HG02981 (cell line): ENCODE data around the gene NAE1.

Experiments
- ATAC-seq: cut with Tn5 transposase; IDR thresholded peaks from one replicate; pipeline ENCODE4 v1.9.1; 2021; ENCODE audit warnings: mild to moderate bottlenecking, moderate library complexity; ENCODE audit not compliant: unreplicated experiment

Gene NAE1

GRCh38 chr16:66850115-66850815 lies 19.5 kb upstream of the NAE1 start:
- no peak for ATAC-seq

GRCh38 chr16:66849549-66849948 lies 18.8 kb upstream of the NAE1 start:
- ATAC-seq: no peak

DNA sequence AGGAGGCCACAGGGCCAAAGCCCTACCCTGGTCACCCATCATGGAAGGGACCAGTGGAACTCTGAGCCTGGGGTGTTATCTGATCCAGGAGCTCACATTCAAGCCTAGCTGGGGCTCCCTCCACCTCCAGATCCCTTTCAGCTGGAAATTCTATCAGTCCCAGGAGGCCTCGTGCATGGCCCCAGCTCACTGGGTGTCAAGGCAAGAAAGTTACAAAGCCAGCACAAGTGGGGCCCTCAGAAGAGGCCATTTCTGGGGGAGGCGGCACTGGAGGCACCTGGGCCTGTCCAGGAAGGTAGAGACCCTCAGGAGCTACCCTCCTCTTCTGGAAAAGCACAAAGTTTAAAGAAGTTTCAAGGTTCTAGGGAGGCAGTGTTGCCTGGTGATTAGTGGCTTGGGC lies 18.2 kb upstream of the NAE1 start:
- no peak for ATAC-seq

DNA sequence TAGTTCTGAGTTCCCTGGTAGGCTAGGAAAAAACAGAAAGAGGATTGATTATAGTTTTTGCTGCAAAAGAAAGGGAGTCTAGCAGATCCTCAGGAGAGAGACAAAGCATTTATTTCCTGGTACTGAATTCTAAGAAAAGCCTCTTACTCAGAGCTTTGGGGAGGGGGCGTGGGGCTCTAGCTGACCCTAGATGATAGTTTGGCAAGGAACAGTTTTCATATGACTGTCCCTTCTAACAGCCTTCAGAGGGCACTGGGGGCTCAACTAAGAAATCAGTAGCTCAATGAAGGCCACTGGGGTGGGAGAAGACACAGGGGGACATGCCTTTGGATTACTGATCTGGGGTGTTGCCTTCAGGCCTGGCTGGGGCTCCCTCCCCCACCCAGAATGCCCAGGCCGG lies 17.4 kb upstream of the NAE1 start:
- ATAC-seq: no peak

DNA sequence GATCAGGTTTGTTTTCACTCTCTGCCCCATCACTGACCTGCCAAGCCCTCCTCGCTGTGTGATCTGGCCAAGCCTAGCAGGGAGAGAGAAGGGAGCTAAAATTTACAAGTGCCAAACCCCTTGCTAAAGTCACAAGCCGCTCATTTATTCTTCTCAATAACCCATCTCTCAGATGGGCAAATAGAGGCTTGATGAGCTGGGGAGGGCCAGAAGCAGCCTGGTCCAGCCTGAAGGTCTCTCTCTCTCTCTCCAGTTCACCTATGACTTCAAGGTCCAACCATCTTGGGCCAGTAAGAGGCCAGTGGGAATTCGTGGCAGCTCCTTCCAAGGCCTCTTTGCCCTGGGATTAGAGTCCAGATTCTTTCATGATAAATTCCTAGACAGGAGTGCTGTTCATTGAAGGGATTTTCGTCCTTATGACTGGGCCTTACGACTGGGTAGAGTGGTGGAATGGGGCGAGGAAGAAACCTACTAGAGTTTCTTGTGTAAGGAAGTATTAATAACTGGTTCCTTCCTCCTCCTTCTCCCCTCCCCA lies 16.8 kb upstream of the NAE1 start:
- no peak for ATAC-seq

DNA sequence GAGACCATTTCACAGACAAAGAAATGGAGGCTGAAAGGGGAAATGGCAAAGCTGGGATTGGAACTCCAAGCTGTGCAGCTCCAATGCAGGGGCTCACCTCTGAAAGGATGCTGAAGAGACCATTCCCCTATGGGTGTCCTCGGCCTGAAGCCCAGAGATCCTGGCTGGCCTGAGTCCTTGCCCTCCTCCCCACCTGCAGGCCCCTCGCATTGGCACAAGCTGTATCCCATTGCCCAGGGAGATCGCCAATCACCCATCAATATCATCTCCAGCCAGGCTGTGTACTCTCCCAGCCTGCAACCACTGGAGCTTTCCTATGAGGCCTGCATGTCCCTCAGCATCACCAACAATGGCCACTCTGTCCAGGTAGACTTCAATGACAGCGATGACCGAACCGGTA lies 16.1 kb upstream of the NAE1 start:
- ATAC-seq: no peak

DNA sequence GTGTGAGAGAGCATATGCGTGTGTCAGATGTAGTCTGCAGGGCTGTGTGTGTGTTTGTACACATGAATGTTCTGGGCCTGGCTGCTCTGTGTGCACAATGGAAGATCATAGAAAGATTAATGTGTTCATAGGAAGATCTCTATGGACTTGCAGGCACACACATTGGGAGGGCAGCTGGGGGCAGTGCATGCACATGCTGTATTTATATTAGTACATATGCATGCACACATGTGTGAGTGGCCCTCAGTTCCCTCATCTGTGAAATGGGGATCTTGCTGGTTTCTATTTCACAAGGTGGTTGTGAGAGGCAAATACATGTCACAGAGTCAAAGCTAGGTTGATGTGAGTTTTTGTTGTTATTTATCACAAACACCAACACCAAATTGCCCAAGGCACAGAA lies 15.5 kb upstream of the NAE1 start:
- ATAC-seq: no peak

GRCh38 chr16:66845791-66846221 lies 15.0 kb upstream of the NAE1 start:
- ATAC-seq: no peak

GRCh38 chr16:66845080-66845410 lies 14.3 kb upstream of the NAE1 start:
- ATAC-seq: no peak

GRCh38 chr16:66844342-66845079 lies 13.7 kb upstream of the NAE1 start, which contains the start of gene CA7:
Gene CA7 (plus strand): TSS chr16:66844414. CDS start chr16:66844488, 74 bp downstream.
- no peak for ATAC-seq

GRCh38 chr16:66844009-66844341 lies 13.2 kb upstream of the NAE1 start:
- ATAC-seq: no peak

GRCh38 chr16:66843191-66843590 lies 12.4 kb upstream of the NAE1 start:
- ATAC-seq: no peak

GRCh38 chr16:66842765-66843164 lies 12.0 kb upstream of the NAE1 start:
- ATAC-seq: no peak

DNA sequence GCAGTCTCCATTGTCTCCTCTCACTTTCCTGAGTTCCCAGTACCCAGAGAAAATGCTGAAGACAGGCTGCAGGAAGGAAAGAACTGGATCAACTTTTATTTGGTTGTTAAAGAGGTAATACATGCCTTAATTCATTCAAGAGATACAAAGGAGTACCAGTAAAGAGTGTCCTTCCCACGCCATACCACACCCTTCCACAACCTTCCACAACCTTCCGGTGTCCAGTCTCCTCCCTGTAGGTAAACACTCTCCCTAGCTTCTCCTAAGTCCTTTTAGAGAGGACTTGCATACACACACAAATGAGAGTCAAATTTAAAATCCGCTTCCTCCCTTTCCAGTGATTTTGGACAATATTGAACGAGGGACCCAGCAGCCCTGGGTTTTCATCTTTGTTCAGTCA lies 10.6 kb upstream of the NAE1 start:
- ATAC-seq: no peak

GRCh38 chr16:66840883-66841282 lies 10.1 kb upstream of the NAE1 start:
- ATAC-seq: no peak

- ATAC-seq: no peak
Observed at GRCh38 chr16:66834746-66835145, 4.0 kb upstream of the NAE1 start.

GRCh38 chr16:66832661-66833305 lies 2.0 kb upstream of the NAE1 start:
- ATAC-seq: no peak

DNA sequence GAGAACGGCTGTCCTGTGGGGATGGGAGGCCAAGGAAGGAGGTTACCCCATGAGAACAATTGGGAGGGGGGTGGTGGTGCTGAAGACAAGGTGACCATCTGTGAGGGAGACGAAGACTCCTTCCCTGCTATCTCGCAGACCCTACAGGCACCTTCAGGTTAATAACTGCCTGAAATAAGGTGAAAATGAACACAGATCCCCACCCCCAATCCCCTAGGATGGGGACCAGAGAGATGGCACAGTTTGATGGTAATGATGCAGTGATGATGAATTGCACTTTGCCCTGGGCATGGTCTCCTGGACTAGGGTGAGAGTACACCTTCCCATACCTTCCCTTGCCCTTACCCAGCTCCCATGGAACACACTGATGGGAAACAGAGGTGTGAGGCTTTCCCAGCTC lies 1.4 kb upstream of the NAE1 start:
- no peak for ATAC-seq

DNA sequence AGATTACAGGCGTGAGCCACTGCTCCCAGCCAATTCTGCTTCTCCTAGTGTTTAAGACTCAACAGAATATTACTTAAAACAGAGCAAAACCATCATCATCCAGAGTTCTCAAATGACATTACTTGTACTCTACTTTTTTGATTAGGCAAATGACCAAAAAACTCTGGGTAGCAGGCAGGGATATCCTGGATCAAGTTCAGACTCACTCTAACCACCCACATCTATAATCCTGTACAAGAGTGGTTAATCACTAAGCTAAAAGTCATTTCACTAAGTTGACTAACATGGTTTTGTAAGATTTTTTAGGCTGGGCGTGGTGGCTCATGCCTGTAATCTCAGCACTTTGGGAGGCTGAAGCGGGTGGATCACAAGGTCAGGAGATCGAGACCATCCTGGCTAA lies 6.8 kb downstream of the NAE1 start:
- ATAC-seq: no peak

DNA sequence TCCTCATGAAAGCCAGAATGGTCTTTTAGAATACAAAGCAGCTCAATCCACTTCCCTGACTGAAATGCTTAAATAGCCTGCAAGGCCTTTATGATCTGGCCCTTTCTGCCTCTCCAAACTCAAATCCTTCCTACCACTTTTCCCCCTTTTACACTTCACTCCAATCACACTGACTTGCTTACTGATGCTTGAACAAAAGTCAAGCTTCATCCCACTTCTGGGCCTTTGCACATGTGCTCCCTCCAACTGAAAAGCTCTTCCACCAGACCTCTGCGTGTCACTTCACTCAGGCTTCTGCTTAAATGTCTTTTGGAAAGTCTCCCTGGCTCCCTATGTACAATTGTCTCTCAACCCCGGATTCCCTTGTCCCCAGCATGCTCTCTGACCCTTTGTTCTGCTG lies 16.0 kb downstream of the NAE1 start:
- no peak for ATAC-seq

GRCh38 chr16:66811043-66811442 lies 19.7 kb downstream of the NAE1 start:
- no peak for ATAC-seq

- no peak for ATAC-seq
Observed at GRCh38 chr16:66810391-66810790, 20.4 kb downstream of the NAE1 start.
